Umbilical cord (tissue), 2 donors: ENCODE measurements around the gene MROH2B. TPM values are rescaled to one million over a fixed set of nuclear protein-coding genes. Genes with fewer than 3 reads are reported as not detected.
"Not testable (repeated sequence)": the region's sequence is repeated elsewhere in the genome, so short reads cannot be mapped to it uniquely, and the experiment has no call there.

Experiments used
- DNase-seq: peaks from one replicate; pipeline ENCODE4 v3.0.0-alpha.2; 2015; ENCODE audit warnings: low spot score
- total RNA-seq: library from RNA; depleted of rRNA; stranded (reverse); fragments of >200 nt; gene quantifications from one replicate; pipeline ENCODE4 v1.2.3, GENCODE V29; 2014; ENCODE audit warnings: low replicate concordance; ENCODE audit not compliant: insufficient read depth

MROH2B gene
- total RNA-seq, 1 donor from 2014 or later = not detected

- DNase-seq = not testable (repeated sequence)
Observed at GRCh38 chr5:41022600-41022999, 48.5 kb downstream of the MROH2B start.

DNA sequence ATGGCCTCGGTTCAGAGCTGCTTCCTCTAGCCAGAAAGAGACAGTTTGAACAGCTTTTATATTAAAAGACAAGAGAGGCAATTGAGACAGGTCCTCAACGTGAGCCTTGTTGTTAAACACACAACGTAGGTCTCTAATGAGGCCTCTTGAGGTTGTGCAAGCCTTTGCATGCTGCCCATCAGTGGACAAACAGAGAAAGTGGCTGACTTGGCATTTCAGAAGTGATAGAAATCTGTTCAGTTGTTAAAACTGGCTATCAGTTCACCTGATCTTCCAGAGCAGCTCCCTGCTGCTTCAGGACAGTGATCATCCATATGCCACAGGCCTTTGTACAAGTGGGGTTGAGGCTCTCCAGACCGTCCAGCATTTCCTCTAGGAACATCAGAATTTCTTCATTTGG is 58.8 kb downstream of the MROH2B start:
- DNase-seq = no peak

- no peak for DNase-seq
Observed at GRCh38 chr5:41010572-41010971, 60.6 kb downstream of the MROH2B start.

DNA sequence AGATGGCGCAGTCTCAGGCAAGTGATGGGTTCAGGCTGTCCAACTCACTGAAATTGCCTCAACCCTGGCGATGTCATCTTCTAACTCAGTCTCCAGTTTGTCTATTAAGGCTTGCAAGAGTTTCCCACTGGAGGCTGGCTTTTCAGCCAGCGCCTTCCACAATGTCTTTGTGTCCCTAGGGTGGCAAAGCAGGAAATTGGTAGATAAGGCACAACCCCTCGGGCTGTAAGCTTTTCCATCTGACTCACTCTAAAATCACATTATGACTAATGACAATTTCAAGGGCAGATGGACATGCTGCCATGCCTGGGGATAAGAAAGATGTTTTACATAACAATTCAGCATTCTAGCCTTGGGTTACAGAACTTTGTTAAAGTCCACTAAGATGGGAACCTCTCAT is 61.9 kb downstream of the MROH2B start:
- DNase-seq = no peak

- DNase-seq = no peak
Observed at GRCh38 chr5:41004931-41005330, 66.2 kb downstream of the MROH2B start.

DNA sequence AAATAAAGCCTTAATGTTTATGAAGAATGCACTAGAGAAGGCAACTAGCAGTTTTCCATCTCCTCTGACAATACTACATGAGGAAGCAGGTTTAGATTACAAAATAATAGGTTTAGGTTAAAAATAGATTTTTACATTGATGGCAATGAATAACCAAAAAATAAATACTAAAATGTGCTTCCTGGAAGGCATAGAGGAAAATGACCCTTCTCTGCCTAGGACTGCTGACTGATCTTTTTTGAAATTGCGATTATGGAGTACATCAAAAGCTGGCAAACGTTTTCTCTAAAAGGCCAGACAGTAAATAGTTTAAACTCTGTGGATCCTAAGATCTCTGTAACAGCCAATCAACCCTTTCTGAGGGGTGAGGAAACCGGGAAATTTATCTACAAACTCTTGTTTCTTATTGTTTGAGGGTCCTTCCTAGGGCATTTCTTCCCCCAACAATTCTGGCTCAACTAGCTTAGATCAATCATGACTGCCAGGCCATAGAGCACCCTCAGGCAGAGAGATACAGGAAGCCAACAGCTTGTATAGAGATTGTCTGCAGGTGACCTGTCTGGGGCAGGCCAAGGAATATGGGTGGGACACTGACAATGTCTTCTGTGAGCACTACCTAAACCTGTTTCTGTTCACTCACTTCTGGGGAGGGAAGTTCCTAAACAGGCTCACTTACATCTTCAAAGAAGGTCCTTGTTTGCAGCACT is 67.3 kb downstream of the MROH2B start:
- DNase-seq = no peak

DNA sequence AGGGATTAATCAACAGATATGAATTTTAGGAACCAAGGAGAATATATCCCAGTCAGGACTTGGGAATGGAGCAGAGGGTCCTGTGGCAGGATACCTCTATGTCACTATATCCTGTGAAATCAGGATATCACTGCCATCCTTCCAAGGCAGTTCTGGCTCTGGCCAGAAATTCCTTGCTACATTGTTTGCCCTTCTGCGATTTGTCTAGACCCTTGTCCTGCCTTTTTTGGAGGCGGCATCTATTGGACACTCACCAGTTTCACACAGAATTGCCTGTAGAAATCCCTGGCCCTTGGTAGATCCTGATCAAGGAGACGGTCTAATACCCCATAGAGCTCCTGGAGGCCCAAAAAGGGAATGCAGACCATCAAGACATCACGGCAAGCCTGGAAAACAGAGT is 71.2 kb downstream of the MROH2B start:
- DNase-seq = no peak

DNA sequence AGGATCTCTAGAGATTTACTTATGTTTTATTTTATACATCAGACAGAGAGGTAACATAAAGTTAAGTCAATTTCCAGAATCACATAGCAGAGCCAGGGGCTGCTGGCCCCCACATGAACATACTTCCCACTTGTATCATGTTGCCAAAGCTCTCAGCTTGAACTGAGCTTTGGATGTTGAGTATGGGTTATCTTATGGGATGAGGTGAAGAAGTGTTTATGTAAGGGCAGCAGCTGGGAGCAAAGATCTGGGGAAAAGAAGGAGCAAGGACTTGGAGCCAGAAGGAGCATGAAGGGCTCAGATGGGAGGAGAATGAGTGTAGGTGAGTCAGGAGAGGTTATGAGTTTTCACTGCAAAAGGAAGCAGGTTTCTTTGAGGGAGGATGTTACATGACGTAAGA is 72.0 kb downstream of the MROH2B start:
- peak; percentile 29 for DNase-seq

GRCh38 chr5:40995801-40996586 is 75.1 kb downstream of the MROH2B start:
- DNase-seq = no peak

DNA sequence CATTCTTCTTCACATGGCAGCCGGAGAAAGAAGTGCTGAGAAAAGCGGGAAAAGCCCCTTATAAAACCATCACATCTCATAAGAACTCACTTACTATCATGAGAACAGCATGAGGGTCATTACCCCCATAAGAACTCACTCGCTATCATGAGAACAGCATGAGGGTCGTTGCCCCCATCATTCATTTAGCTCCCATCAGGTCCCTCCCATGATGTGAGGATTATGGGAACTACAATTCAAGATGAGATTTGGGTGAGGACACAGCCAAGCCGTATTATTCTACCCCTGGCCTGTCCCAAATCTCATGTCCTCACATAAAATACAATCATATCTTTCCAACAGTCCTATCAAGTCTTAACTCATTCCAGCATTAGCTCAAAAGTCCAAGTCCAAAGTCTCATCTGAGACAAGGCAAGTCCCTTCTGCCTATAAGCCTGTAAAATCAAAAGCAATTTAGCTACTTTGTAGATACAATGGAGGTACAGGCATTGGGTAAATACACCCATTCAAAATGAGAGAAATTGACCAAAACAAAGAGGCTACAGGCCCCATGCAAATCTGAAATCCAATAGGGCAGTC is 79.1 kb downstream of the MROH2B start:
- DNase-seq = no peak

- DNase-seq = peak; percentile 18
Observed at GRCh38 chr5:40991168-40991980, 79.8 kb downstream of the MROH2B start.

GRCh38 chr5:40988746-40989510 is 82.2 kb downstream of the MROH2B start:
- no peak for DNase-seq

GRCh38 chr5:40987349-40987748 is 83.8 kb downstream of the MROH2B start:
- DNase-seq = no peak

DNA sequence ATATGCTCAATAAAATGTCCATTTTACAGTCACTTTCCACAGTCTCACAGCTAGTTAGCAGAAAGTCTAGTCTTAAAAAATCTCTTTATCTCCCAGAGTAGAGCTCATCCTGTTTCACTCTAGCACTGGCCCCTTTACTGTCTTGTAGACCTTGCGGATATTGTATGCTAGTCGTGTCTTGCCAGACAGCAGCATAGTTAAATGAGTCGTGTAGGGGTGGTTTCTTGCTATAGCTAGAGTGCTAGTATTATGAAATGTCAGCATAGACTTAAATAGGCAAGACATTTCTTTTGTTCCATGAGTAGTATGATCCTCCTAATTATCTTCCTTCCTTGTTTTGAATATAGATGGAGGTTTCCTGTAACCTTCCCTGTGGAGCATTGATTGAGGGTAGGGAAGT is 84.5 kb downstream of the MROH2B start:
- DNase-seq = no peak

- DNase-seq = no peak
Observed at GRCh38 chr5:40985501-40985900, 85.6 kb downstream of the MROH2B start.

GRCh38 chr5:40984884-40985283 is 86.3 kb downstream of the MROH2B start:
- DNase-seq = no peak

DNA sequence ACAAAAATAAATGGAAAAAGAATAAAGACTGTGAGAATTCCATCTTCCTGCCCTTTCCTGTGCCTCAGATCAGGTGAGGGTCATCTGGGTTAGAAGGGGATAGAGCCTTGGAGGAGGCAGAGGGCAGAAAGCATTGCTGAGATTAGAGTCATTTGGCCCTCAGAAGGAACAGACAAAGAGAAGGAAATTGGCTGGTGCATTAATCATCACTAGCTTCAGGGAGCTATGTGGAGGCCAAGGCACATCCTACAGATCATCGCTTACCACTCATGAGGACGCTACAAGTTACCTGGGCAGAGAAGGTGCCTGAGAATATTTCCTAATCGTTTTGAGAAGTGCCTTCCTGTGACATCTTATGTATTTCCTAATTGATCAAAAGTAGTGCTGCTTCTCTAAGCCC is 87.4 kb downstream of the MROH2B start:
- DNase-seq = no peak

- no peak for DNase-seq
Observed at GRCh38 chr5:40981420-40981819, 89.7 kb downstream of the MROH2B start.

- no peak for DNase-seq
Observed at GRCh38 chr5:40976836-40977235, 94.3 kb downstream of the MROH2B start.

DNA sequence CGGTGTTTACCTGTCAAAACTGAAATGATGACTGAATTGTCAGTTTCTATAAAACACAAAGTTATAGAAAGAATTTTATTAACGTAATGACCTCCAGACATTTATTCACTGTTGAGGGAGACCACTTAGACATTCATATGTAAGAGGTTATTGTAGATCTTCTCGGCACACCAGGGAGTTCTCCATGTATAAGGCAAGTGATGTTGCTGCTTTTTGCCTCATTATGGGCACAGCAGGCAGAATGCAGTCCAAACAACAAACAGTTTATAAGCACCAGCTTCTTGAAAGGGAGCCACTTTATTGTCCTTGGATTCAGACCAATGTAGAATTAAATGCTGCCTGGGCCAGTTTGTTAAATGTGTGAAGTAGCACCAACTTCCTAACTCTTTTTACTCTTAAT is 95.1 kb downstream of the MROH2B start:
- DNase-seq = no peak

GRCh38 chr5:40973364-40974004 is 97.7 kb downstream of the MROH2B start:
- DNase-seq = no peak
